ENCODE data around the gene XRCC1.
"Not testable (repeated sequence)": the region's sequence is repeated elsewhere in the genome, so short reads cannot be mapped to it uniquely, and the experiment has no call there.

XRCC1 gene

GRCh38 chr19:43599635-43600295, 24.4 kb upstream of the XRCC1 start:
- DNase-seq: no peak

- no peak for DNase-seq
These were observed 23.3 kb upstream of the XRCC1 start for GRCh38 chr19:43598445-43599240.

DNA sequence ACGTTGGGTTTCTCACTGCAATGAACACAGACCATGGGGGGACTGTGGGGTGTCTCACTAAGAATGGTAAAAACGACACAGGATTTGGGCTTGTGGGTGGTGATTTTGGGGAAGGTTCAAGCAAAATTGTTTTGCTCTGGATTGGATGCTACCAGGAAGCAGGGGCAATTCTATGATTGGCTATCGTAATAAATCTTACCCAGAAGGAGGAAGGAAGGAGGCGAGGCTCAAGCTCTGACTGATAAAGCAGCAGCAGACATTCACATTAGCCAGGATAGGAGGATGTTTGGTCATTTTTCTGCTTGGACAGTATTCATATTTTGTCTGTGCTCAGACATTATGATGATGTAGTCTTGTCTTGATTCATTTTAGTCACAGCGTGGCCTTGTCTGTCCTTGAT, 22.5 kb upstream of the XRCC1 start:
- no peak for DNase-seq

DNA sequence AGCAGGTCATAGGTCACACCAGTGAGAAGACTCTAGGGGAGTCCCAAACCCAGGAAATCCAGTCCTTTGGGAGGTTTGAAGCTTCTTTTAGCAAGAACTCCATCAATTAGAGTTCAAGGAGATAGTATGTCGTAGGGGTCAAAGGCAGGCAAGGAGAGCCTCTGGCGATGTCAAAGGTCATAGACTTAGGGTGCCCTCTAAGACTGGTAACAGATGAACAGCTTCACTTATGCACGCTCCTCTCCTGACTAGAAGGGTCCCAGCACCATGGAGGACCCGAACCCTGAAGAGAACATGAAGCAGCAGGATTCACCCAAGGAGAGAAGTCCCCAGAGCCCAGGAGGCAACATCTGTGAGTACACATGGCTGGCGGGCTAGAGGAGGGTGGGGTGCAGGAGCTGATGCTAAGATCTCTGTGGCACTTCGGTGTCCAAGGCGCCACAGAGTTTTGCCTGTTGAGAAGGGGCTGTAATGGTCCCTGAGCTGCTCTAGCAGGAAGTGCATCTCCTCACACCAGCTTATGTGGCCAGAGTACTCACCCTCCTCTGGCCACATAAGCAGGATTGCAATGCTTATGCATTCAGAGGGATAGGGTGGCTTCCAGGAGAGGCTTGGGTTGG, 21.6 kb upstream of the XRCC1 start:
- no peak for DNase-seq

DNA sequence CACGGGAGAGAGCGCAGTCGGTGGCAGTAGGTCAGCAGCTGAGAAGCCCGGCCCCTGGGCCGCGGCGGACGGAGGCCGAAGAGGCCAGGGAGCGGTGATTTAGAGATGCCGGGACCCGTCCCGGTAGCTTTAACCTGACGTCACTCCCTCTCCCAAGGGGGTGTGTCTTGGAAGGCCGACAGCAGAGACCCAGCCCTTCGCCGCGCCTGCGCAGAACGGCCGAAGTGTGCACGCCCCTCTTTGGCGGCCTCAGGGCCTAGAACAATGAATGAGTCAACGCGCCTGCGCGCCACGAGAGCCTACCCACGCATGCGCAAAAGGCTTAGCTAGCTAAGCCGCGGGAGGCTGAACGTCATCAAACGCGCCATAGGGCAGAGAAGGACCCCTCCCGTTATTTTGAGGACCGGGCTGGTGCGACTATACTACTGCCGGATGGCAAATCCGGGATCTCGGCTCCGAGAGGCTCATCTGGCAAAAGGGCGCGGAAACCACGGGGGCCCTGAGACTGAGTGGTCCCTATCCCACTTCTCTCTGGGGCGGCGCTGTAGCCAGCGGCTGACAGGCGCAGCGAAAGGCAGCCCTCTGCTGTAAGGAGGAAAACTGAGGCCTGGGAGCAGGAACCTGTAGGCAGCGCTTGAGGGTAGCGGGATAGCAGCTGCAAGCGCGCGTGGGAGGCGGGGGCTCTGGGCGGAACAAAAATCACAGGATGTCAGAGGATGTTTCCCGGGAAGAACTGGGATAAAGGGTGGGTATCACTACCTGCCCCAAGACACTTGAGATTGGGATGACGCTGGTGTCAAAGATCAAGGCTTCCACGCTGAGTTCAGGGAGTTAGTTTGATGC, 20.9 kb upstream of the XRCC1 start, which contains the start of the genes IRGQ and ZNF576:
IRGQ (minus strand) TSS at position 136 of the 843 bp plus-strand sequence. CDS start 796 bp downstream, outside the sequence.
ZNF576 (plus strand) TSS at position 597 of the 843 bp plus-strand sequence. CDS start 514 bp downstream, outside the sequence.
- peak; percentile 99 for DNase-seq

- DNase-seq: no peak
These were observed 20.3 kb upstream of the XRCC1 start for GRCh38 chr19:43595605-43595998.

DNA sequence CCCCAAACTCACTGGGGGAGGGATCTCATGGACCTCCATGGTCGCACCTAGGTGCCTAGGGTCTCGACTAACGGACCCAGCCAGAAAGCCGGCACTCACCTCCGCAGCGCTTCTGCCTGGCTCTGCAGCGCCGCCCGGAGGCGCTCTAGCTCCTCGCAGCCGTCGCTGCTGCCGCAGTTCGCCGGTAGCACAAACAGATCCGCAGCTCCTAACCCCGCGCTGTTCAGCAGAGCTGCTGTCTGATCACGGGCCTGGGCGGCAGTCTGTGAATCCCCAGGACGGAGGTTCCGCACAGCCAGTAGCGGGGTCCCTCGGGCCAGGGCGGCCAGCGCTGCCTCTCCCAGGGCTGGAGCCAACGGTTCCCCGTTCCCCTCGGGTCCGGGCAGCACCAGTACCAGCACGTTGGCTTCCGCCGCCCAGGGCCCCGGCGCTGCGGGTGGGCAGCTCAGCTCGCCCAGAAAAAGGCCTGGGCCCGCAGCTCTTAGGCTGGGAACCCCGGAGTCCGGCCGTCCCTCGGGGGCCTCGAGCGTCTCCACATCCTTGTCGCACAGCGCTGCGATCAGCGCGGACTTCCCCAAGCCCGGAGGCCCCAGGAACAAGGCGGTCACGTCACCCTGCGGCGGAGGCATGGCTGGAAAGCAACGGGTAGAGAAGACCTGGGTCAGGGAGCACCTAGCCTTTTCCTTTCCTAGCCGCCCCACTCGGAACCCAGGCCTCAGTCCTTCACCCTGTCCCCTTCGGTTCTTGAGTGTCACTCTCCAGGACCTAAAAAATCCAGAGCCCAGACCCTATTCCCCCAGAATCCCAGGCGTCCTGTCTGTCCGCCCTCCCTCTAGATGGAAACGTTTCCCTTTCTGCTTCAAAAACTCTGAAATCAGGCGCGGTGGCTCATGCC, 19.6 kb upstream of the XRCC1 start:
- peak; percentile 34 for DNase-seq

GRCh38 chr19:43594081-43594697, 18.9 kb upstream of the XRCC1 start:
- DNase-seq: no peak

- DNase-seq: no peak
These were observed 17.5 kb upstream of the XRCC1 start for GRCh38 chr19:43592800-43593350.

- no peak for DNase-seq
These were observed 16.8 kb upstream of the XRCC1 start for GRCh38 chr19:43591904-43592772.

DNA sequence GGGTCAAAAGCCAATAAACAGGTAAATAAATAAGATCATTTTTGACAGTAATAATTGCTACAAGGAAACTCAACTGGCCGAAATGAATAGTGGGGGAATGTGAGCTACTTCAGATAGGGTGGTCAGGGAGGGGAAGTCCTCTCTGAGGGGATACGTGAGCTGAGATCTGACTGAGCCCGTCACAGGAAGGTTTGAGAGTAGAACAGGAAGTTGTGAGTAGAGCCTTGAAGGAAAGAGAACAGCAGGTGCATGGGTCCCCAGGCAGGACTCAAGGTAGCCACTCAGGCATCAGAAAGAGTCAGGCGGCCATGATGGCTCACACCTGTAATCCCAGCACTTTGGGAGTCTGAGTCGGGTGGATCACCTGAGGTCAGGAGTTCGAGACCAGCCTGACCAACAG, 14.4 kb upstream of the XRCC1 start:
- no peak for DNase-seq

- DNase-seq: no peak
These were observed 13.9 kb upstream of the XRCC1 start for GRCh38 chr19:43589277-43589676.

GRCh38 chr19:43587029-43587428, 11.7 kb upstream of the XRCC1 start:
- DNase-seq: not testable (repeated sequence)

GRCh38 chr19:43586346-43586745, 11.0 kb upstream of the XRCC1 start:
- DNase-seq: no peak

DNA sequence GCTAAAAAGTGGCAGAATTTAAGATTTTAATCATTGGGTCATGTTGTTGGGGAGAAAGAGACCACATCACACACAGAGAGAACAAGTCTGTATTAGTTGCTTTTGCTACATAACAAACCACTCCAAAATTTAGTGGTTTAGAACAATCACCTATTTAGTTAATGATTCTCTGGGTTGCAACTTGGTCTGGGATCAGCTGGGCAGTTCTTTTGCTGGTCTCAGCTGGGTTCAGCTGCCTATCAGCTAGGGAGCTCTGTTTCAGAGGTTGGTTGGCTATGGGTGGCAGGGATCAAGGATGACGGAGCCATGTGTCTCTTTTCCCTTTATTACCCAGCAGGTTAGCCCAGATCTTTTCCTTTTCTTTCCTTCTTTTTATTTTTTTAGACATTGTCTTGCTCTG, 9.2 kb upstream of the XRCC1 start:
- DNase-seq: no peak

DNA sequence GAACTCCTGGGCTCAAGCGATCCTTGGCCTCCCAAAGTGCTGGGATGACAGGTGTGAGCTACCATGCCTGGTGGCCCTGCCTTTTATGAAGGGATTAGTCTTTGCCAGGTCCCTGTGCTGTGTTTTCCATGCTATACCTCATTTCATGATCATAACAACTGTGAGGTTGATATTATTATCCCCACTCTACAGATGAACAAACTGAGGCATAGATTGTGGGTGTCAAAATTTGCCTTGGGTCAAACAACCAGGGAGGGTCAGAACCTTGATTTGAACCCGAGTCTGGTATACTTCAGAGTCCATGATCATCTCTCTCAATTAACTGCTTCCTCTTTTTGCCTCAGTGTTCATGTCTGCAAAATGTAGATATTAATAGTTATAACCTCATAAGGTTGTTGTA, 7.2 kb upstream of the XRCC1 start:
- no peak for DNase-seq

DNA sequence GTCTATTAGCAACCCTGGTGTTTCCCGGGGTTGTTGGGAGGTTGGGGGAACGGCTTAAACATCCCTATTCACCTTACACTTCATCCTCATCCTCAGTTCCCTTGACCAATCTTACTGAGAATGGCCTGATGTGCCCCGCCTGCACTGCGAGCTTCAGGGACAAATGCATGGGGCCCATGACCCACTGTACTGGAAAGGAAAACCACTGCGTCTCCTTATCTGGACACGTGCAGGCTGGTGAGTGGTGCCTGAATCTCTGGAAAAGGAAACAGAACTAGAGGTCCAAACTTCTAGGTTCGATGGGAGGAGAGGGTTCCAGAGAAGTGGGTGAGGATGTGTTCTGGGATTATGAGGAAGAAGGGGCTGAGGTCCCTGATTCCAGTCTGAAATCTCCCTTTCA, 6.1 kb upstream of the XRCC1 start:
- no peak for DNase-seq

- no peak for DNase-seq
These were observed 3.5 kb upstream of the XRCC1 start for GRCh38 chr19:43578787-43579186.

DNA sequence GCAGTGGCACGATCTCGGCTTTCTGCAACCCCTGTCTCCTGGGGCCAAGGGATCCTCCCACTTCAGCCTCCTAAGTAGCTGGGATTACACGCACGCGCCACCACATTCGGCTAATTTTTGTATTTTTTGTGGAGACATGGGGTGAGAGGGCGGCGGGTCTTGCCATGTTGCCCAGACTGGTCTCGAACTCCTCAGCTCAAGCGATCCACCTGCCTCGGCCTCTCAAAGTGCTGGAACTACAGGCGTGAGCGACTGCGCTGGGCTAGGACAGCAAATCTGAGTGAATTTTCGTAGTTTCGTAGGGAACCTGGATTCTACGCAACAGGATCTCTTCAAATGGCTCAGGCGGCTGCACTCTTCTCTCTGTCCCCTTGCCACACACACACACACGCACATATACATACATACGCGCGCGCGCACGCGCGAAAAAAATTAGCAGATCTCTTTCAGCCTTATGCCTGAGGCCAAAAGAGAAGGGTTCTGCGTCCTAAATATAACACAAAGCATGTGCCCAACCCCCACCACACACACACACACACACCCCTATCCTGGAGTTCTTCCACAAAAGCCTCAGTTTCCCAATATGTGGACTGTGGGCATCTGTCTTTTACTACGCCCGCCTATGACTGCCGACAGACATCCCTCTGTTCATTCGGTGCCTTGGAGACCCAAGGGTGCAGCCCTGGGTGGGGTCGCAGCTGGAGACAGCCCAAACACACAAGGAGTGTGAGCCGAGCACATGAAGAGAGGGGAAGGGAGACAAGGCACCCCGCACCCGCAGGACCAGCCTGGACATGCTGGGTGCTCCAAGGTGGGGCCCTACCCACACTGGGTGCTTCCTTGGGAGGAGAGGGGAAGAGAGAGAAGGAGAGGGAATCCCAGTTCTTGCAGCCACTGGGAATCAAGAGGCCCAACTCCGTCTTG, 890 bp upstream of the XRCC1 start:
- no peak for DNase-seq
